H1 (cell line): ENCODE results near the gene PAX6. TPM values are rescaled to one million over a fixed set of nuclear protein-coding genes. Genes with fewer than 3 reads are reported as not detected.
A peak's percentile ranks its signal among the peaks of the same experiment; 100 is the strongest.

Source experiments
- CTCF ChIA-PET: fragments of 300-600 bp; sonication (Branson Sonifier 250); formaldehyde crosslinking; loops from one replicate; lab custom pipeline; 2021; ENCODE audit not compliant: partially characterized antibody; lab: Charles Lee
- POLR2A ChIA-PET: fragments of 300-600 bp; sonication (Branson Sonifier 250); formaldehyde crosslinking; loops from one replicate; lab custom pipeline; 2021; ENCODE audit warnings: inconsistent platforms; ENCODE audit not compliant: partially characterized antibody; lab: Charles Lee
- DNase-seq, 2 experiments: peaks; one replicate each; pipeline versions ENCODE4 v3.0.0 to v3.0.0-alpha.2; 2010 to 2022; ENCODE audit warnings: low spot score in 2 of 2, low read depth in 1 of 2, mixed read lengths in 1 of 2
- FAIRE-seq: peaks from 2 replicates; lab custom pipeline; 2011; peaks lifted over from hg19 to GRCh38; lab: Jason Lieb, UNC
- H2AFZ ChIP-seq: 2 replicates; pipeline ENCODE4 v1.8.1; 2012; ENCODE audit warnings: low read length, inconsistent platforms
- H2AK5ac ChIP-seq: 2 replicates; pipeline ENCODE4 v1.6.1; 2013; ENCODE audit warnings: low read depth, low read length
- H2BK120ac ChIP-seq: replicated peaks from 2 replicates; pipeline ENCODE3; 2013; ENCODE audit warnings: low read depth, low read length, inconsistent platforms
- H2BK12ac ChIP-seq: 2 replicates; pipeline ENCODE4 v1.6.1; 2013; ENCODE audit warnings: low read depth, low read length
- H2BK15ac ChIP-seq: 2 replicates; pipeline ENCODE4 v1.6.1; 2013; ENCODE audit warnings: low read length
- H2BK20ac ChIP-seq: 2 replicates; pipeline ENCODE4 v1.6.1; 2013; ENCODE audit warnings: low read length
- H2BK5ac ChIP-seq: 2 replicates; pipeline ENCODE4 v1.6.1; 2013; ENCODE audit warnings: low read depth, low read length
- H3K14ac ChIP-seq: 2 replicates; pipeline ENCODE4 v1.6.1; 2013; ENCODE audit warnings: inconsistent platforms; ENCODE audit not compliant: insufficient read length
- H3K18ac ChIP-seq: 2 replicates; pipeline ENCODE4 v1.6.1; 2013; ENCODE audit warnings: low read length; ENCODE audit errors: extremely low read depth
- H3K23ac ChIP-seq: 2 replicates; pipeline ENCODE4 v1.6.1; 2013; ENCODE audit warnings: inconsistent platforms; ENCODE audit not compliant: insufficient read length
- H3K23me2 ChIP-seq: 2 replicates; pipeline ENCODE4 v1.6.1; 2013; ENCODE audit warnings: low read depth, low read length
- H3K27ac ChIP-seq: 2 replicates; pipeline ENCODE4 v1.6.1; 2011; ENCODE audit warnings: low read depth, low read length, inconsistent platforms
- H3K27me3 ChIP-seq, 4 experiments: replicated peaks in 1 of 4; 1 replicate in 1 of 4; 2 replicates in 3 of 4; pipeline versions ENCODE4 v1.6.1 to v1.8.1; 2011 to 2013; ENCODE audit warnings: low read length in 3 of 4, mild to moderate bottlenecking in 3 of 4, inconsistent platforms in 2 of 4, mixed read lengths in 2 of 4, moderate library complexity in 1 of 4; ENCODE audit not compliant: control insufficient read depth in 3 of 4, insufficient read depth in 3 of 4; ENCODE audit errors: extremely low read depth in 1 of 4
- H3K36me3 ChIP-seq, 4 experiments: 2 replicates each; pipeline versions ENCODE4 v1.6.1 to v1.8.1; 2011 to 2013; ENCODE audit warnings: mild to moderate bottlenecking in 4 of 4, low read length in 3 of 4, moderate library complexity in 2 of 4, control low read depth in 1 of 4, inconsistent platforms in 1 of 4; ENCODE audit not compliant: insufficient read depth in 4 of 4, control insufficient read depth in 2 of 4
- H3K4ac ChIP-seq: replicated peaks from 2 replicates; pipeline ENCODE3; 2013; ENCODE audit warnings: low read length, low read depth, mixed read lengths, inconsistent platforms; ENCODE audit not compliant: insufficient read length
- H3K4me1 ChIP-seq, 4 experiments: replicated peaks in 1 of 4; 1 replicate in 1 of 4; 2 replicates in 3 of 4; pipeline versions ENCODE4 v1.6.1 to v1.8.1; 2011 to 2013; ENCODE audit warnings: low read length in 3 of 4, inconsistent platforms in 2 of 4, mixed read lengths in 1 of 4; ENCODE audit not compliant: insufficient read depth in 4 of 4, control insufficient read depth in 3 of 4
- H3K4me2 ChIP-seq, 2 experiments: 2 replicates each; pipeline versions ENCODE4 v1.6.1 to v1.8.1; 2011 to 2013; ENCODE audit warnings: low read depth in 2 of 2, low read length in 2 of 2, control low read depth in 1 of 2, inconsistent platforms in 1 of 2, mild to moderate bottlenecking in 1 of 2; ENCODE audit not compliant: insufficient read depth in 1 of 2
- H3K4me3 ChIP-seq, 4 experiments: fragments of 200-600, 300-600 bp in 1 of 4; sonication (generic), shearing (Covaris generic), sonication (Bioruptor Twin) in 1 of 4; 2 replicates each; pipeline versions ENCODE4 v1.5.1 to v1.8.1; 2011 to 2016; ENCODE audit warnings: low read length in 4 of 4, low read depth in 3 of 4, control low read depth in 2 of 4, inconsistent platforms in 2 of 4, mild to moderate bottlenecking in 2 of 4, mixed read lengths in 1 of 4, moderate library complexity in 1 of 4; ENCODE audit not compliant: insufficient read depth in 2 of 4; ENCODE audit errors: extremely low read depth in 1 of 4
- H3K56ac ChIP-seq: replicated peaks from 2 replicates; pipeline ENCODE3; 2013; ENCODE audit warnings: low read depth, mild to moderate bottlenecking, mixed read lengths, low read length, inconsistent platforms; ENCODE audit not compliant: insufficient read length
- H3K79me1 ChIP-seq: 2 replicates; pipeline ENCODE4 v1.6.1; 2013; ENCODE audit warnings: low read depth, low read length, control low read depth
- H3K79me2 ChIP-seq, 2 experiments: 2 replicates each; pipeline versions ENCODE4 v1.6.1 to v1.8.1; 2012 to 2013; ENCODE audit warnings: low read length in 2 of 2, mild to moderate bottlenecking in 2 of 2, inconsistent platforms in 1 of 2; ENCODE audit not compliant: insufficient read depth in 2 of 2, control insufficient read depth in 1 of 2
- H3K9ac ChIP-seq, 4 experiments: replicated peaks in 1 of 4; 1 replicate in 1 of 4; 2 replicates in 3 of 4; pipeline versions ENCODE4 v1.6.1 to v1.8.1; 2011 to 2013; ENCODE audit warnings: low read depth in 3 of 4, low read length in 3 of 4, control low read depth in 2 of 4, mild to moderate bottlenecking in 2 of 4, moderate library complexity in 2 of 4, inconsistent platforms in 1 of 4; ENCODE audit errors: extremely low read depth in 1 of 4
- H3K9me3 ChIP-seq, 2 experiments: 2 replicates each; pipeline versions ENCODE4 v1.6.1 to v1.8.1; 2012 to 2013; ENCODE audit warnings: mild to moderate bottlenecking in 2 of 2, moderate library complexity in 2 of 2, control low read depth in 1 of 2, inconsistent platforms in 1 of 2, low read depth in 1 of 2, low read length in 1 of 2, mixed read lengths in 1 of 2; ENCODE audit not compliant: insufficient read depth in 2 of 2
- H4K20me1 ChIP-seq, 2 experiments: replicated peaks in 1 of 2; 2 replicates each; pipeline versions ENCODE3 to v1.8.1; 2011 to 2013; ENCODE audit warnings: inconsistent platforms in 2 of 2, low read length in 2 of 2, mild to moderate bottlenecking in 1 of 2; ENCODE audit not compliant: insufficient read depth in 2 of 2, control insufficient read depth in 1 of 2
- H4K5ac ChIP-seq: 2 replicates; pipeline ENCODE4 v1.6.1; 2013; ENCODE audit warnings: low read length, low read depth, mixed read lengths, inconsistent platforms; ENCODE audit not compliant: insufficient read length
- H4K8ac ChIP-seq: 2 replicates; pipeline ENCODE4 v1.8.0; 2013; ENCODE audit warnings: mild to moderate bottlenecking, moderate library complexity, low read length, inconsistent platforms; ENCODE audit not compliant: insufficient read depth; ENCODE audit errors: extremely low read depth
- H4K91ac ChIP-seq: replicated peaks from 2 replicates; pipeline ENCODE3; 2013; ENCODE audit warnings: low read length, mixed read lengths, inconsistent platforms; ENCODE audit not compliant: insufficient read length
- ASH2L ChIP-seq: fragments of 200-600, 300-600 bp; sonication (generic); IDR thresholded peaks from one replicate; pipeline ENCODE4 v1.7.1; 2017; ENCODE audit warnings: low read length
- CBX8 ChIP-seq: fragments of 300-800, 300-1000 bp; sonication (generic); IDR thresholded peaks from 2 replicates; pipeline ENCODE4 v1.7.1; 2016; ENCODE audit warnings: low read depth, low read length, borderline replicate concordance
- EGR1 ChIP-seq: IDR thresholded peaks from 2 replicates; pipeline ENCODE4 v1.6.1; 2011; ENCODE audit warnings: low read depth, low read length, borderline replicate concordance
- GABPA ChIP-seq: IDR thresholded peaks from 2 replicates; pipeline ENCODE4 v1.6.1; 2011; ENCODE audit warnings: mild to moderate bottlenecking, low read length, moderate library complexity, borderline replicate concordance; ENCODE audit not compliant: insufficient read depth
- HDAC2 ChIP-seq, 2 experiments: fragments of 300-600 bp in 1 of 2; sonication (generic) in 1 of 2; IDR thresholded peaks; 2 replicates each; pipeline ENCODE4 v1.6.1; 2011 to 2012; ENCODE audit warnings: low read depth in 2 of 2, low read length in 2 of 2, mild to moderate bottlenecking in 2 of 2, moderate library complexity in 2 of 2, borderline replicate concordance in 1 of 2, inconsistent platforms in 1 of 2
- KDM1A ChIP-seq: fragments of 200-600, 300-600 bp; sonication (generic); IDR thresholded peaks from 2 replicates; pipeline ENCODE4 v1.7.1; 2016; ENCODE audit warnings: mild to moderate bottlenecking, low read length, borderline replicate concordance
- KDM4A ChIP-seq: IDR thresholded peaks from one replicate; pipeline ENCODE4 v1.7.1; 2012; ENCODE audit warnings: low read depth, mild to moderate bottlenecking, moderate library complexity, low read length, inconsistent platforms; ENCODE audit not compliant: severe bottlenecking
- MAX ChIP-seq: IDR thresholded peaks from 2 replicates; pipeline ENCODE4 v1.6.1; 2012; ENCODE audit warnings: inconsistent platforms
- SUZ12 ChIP-seq: fragments of 200-600 bp; sonication (generic); IDR thresholded peaks from 2 replicates; pipeline ENCODE4 v1.6.1; 2012; ENCODE audit warnings: mild to moderate bottlenecking, inconsistent platforms, low read length, moderate library complexity, mixed read lengths
- TBP ChIP-seq: IDR thresholded peaks from 2 replicates; pipeline ENCODE4 v1.6.1; 2011; ENCODE audit warnings: low read depth, low read length, improper control_type of control experiment
- ZNF274 ChIP-seq: IDR thresholded peaks from 2 replicates; pipeline ENCODE4 v1.7.0; 2012; ENCODE audit warnings: low read length, borderline replicate concordance; ENCODE audit errors: extremely low read depth
- WGBS, 2 experiments: shearing (Covaris generic) in 1 of 2; methylation state at CpG; one replicate each; pipeline versions ENCODE4 v1.1.6 to v1.1.7; 2013 to 2015; ENCODE audit warnings: low lambda C conversion rate in 2 of 2, mixed read lengths in 2 of 2, inconsistent platforms in 1 of 2, low coverage in 1 of 2, missing lambda C conversion rate in 1 of 2; ENCODE audit not compliant: insufficient replicate concordance in 2 of 2, insufficient coverage in 1 of 2, insufficient read length in 1 of 2; ENCODE audit errors: extremely low coverage in 1 of 2, missing lambda C conversion rate in 1 of 2; 5-methylcytosine and 5-hydroxymethylcytosine counted together
- polyA plus RNA-seq, 7 experiments: library from polyadenylated mRNA; depleted of rRNA in 3 of 7; stranded (reverse) in 5 of 7; unstranded in 2 of 7; fragments of >200 nt in 5 of 7; fragments of 200-250 nt in 2 of 7; gene quantifications; 1 replicate in 5 of 7; 2 replicates in 1 of 7; 4 replicates in 1 of 7; pipeline versions ENCODE4 v1.2.1 to v1.2.3, GENCODE V29; 2011 to 2013; ENCODE audit warnings: missing spikeins in 2 of 7, mixed read lengths in 2 of 7
- total RNA-seq: library from RNA; stranded (reverse); fragmentation: NEBNext Ultra II Directional; extraction: Animal tissue kit (Norgen Biotek cat#: 25700); gene quantifications from 2 replicates; pipeline ENCODE4 v1.2.1, GENCODE V29; 2021

The PAX6 gene
- total and polyA plus RNA-seq, 2 of the 8 experiments (the other 6 are each of a cell fraction or from before 2014, with no cell fraction given): 0.30 to 0.65 TPM

- no peak for DNase-seq
- ChIA-PET CTCF (interaction anchor here (1.1 to 7.2 kb wide), 5 partner anchors 14 to 152 kb away, joined by 4 to 88 read pairs (median 12); no protein-coding TSS in a partner anchor), POLR2A (interaction anchor here (0.9 to 2.9 kb wide), 6 partner anchors 9 to 20 kb away, joined by 3 to 18 read pairs (median 4); no protein-coding TSS in a partner anchor)
- 6% methylated on average over 27 of the region's 36 CpGs; no CpG with 5 or more reads in 1 of the 2 experiments for WGBS, 2 experiments
- Histone ChIP-seq H3K56ac (no peak overlapping the region), H3K23me2 (peaks cover under 1% of the 10 kb centered on the region; the same call in 1 of the 2 replicates), H3K27ac (no peak overlapping the region), H3K79me1 (no peaks in the 10 kb centered on the region), H2BK120ac (no peak overlapping the region), H3K4me2 (peak overlapping the region; percentile 56 to 75), H3K9ac (no peak overlapping the region), H2BK20ac (no peak overlapping the region), H3K9me3 (no peaks in the 10 kb centered on the region), H3K14ac (no peak overlapping the region), H2BK12ac (0 out of 2 replicates have a peak overlapping the region, but pooled peaks have one; percentile 29), H3K23ac (no peak overlapping the region), H3K4me1 (peaks cover 26 to 43% (median 28%) of the 10 kb centered on the region in 4 experiments), H3K79me2 (no peaks in the 10 kb centered on the region), H2BK5ac (no peak overlapping the region), H3K4me3 (peak overlapping the region; percentile 8 to 56 (median 16); a peak in 5 of 8 replicates), H3K18ac (no peak overlapping the region; the same call in 1 of the 2 replicates), H4K8ac (no peak overlapping the region), H2AFZ (no peak overlapping the region), H4K91ac (no peak overlapping the region), H2BK15ac (peak overlapping the region; percentile 6; the same call in 1 of the 2 replicates), H3K4ac (no peak overlapping the region), H4K5ac (no peak overlapping the region), H4K20me1 (peaks cover 2 to 22% of the 10 kb centered on the region in 2 experiments), H3K27me3 (peaks cover 82 to 100% (median 95%) of the 10 kb centered on the region in 4 experiments), H3K36me3 (no peaks in the 10 kb centered on the region), H2AK5ac (peak overlapping the region; percentile 71; the same call in 1 of the 2 replicates)
- FAIRE-seq: no peak
- no peak for TF ChIP-seq MAX
- no peak for TF ChIP-seq GABPA
- no peak for TF ChIP-seq KDM1A
- 0 out of 2 replicates have a peak, but pooled peaks have one; percentile 83 for TF ChIP-seq CBX8
- peak; percentile 4; the same call in 1 of the 2 replicates for TF ChIP-seq EGR1
- no peak for TF ChIP-seq TBP
- TF ChIP-seq KDM4A: no peak
- TF ChIP-seq ZNF274: no peak
- peak; percentile 23; the same call in 1 of the 2 replicates for TF ChIP-seq SUZ12
- TF ChIP-seq HDAC2 (IDR thresholded peaks at IDR 0.05; ENCODE audit: borderline replicate concordance in 1 of 2, low read depth in 2 of 2, low read length in 2 of 2): no peak
- peak; percentile 43 for TF ChIP-seq ASH2L
These were observed 4.8 kb downstream of the PAX6 start for GRCh38 chr11:31806186-31806927.
